Naive thymus-derived CD4-positive, alpha-beta T cell (primary cell): ENCODE results near the gene ZDHHC16. TPM values are rescaled to one million over a fixed set of nuclear protein-coding genes. Genes with fewer than 3 reads are reported as not detected.
A peak's percentile ranks its signal among the peaks of the same experiment; 100 is the strongest.

Source experiments
- ATAC-seq: fragments of 150-1000 bp; cut with Tn5 transposase; 2 replicates; pipeline ENCODE4 v1.10.0; 2021; ENCODE audit warnings: mild to moderate bottlenecking, moderate library complexity
- CTCF ChIA-PET: fragments of 350-600 bp; sonication (Branson Sonifier 250); formaldehyde crosslinking; loops from one replicate; lab custom pipeline; 2021; ENCODE audit warnings: antibody characterized with exemption; lab: Charles Lee
- POLR2A ChIA-PET: fragments of 350-600 bp; sonication (Branson Sonifier 250); formaldehyde crosslinking; loops from one replicate; lab custom pipeline; 2021; ENCODE audit warnings: antibody characterized with exemption, inconsistent platforms; lab: Charles Lee
- DNase-seq, 9 donors: peaks; one replicate each; pipeline versions ENCODE4 v3.0.0 to v3.0.0-alpha.2; 2020 to 2022; ENCODE audit warnings: mixed read lengths in 1 of 9
- H3K27ac ChIP-seq: one replicate; pipeline ENCODE4 v1.7.0; 2013; ENCODE audit warnings: mild to moderate bottlenecking, low read depth, low read length, moderate library complexity
- H3K27me3 ChIP-seq, 2 donors: one replicate each; pipeline ENCODE4 v1.7.0; 2013; ENCODE audit warnings: low read length in 2 of 2, mild to moderate bottlenecking in 2 of 2, moderate library complexity in 2 of 2; ENCODE audit not compliant: control insufficient read depth in 2 of 2, insufficient read depth in 2 of 2
- H3K36me3 ChIP-seq, 3 experiments: 1 replicate in 2 of 3; 2 replicates in 1 of 3; pipeline ENCODE4 v1.7.0; 2013; ENCODE audit warnings: low read length in 3 of 3, mild to moderate bottlenecking in 3 of 3, moderate library complexity in 1 of 3; ENCODE audit not compliant: insufficient read depth in 3 of 3, control insufficient read depth in 2 of 3
- H3K4me1 ChIP-seq, 2 donors: one replicate each; pipeline ENCODE4 v1.7.0; 2013; ENCODE audit warnings: low read length in 2 of 2, mild to moderate bottlenecking in 2 of 2, moderate library complexity in 1 of 2; ENCODE audit not compliant: control insufficient read depth in 2 of 2, insufficient read depth in 2 of 2
- H3K4me3 ChIP-seq: 2 replicates; pipeline ENCODE4 v1.7.0; 2013; ENCODE audit warnings: mild to moderate bottlenecking, low read length
- H3K9me3 ChIP-seq, 3 experiments: 1 replicate in 2 of 3; 2 replicates in 1 of 3; pipeline ENCODE4 v1.7.0; 2013; ENCODE audit warnings: low read length in 3 of 3; ENCODE audit not compliant: control insufficient read depth in 2 of 3
- H3K27ac Mint-ChIP-seq, 9 donors: one replicate each; pipeline ENCODE4 v1.8.0; 2020 to 2022; ENCODE audit warnings: mixed read lengths in 9 of 9, mild to moderate bottlenecking in 8 of 9, moderate library complexity in 5 of 9, inconsistent platforms in 2 of 9
- H3K27me3 Mint-ChIP-seq, 5 donors: one replicate each; pipeline ENCODE4 v1.8.0; 2021 to 2022; ENCODE audit warnings: mixed read lengths in 5 of 5, mild to moderate bottlenecking in 1 of 5
- H3K36me3 Mint-ChIP-seq, 5 donors: one replicate each; pipeline ENCODE4 v1.8.0; 2020 to 2022; ENCODE audit warnings: mixed read lengths in 5 of 5, mild to moderate bottlenecking in 3 of 5, inconsistent platforms in 1 of 5
- H3K4me1 Mint-ChIP-seq, 7 donors: one replicate each; pipeline ENCODE4 v1.8.0; 2020 to 2022; ENCODE audit warnings: mixed read lengths in 7 of 7, mild to moderate bottlenecking in 3 of 7, inconsistent platforms in 1 of 7
- H3K4me3 Mint-ChIP-seq, 10 donors: one replicate each; pipeline ENCODE4 v1.8.0; 2020 to 2022; ENCODE audit warnings: mild to moderate bottlenecking in 10 of 10, mixed read lengths in 10 of 10, moderate library complexity in 6 of 10, inconsistent platforms in 2 of 10
- H3K9me3 Mint-ChIP-seq, 11 donors: one replicate each; pipeline ENCODE4 v1.8.0; 2020 to 2022; ENCODE audit warnings: mixed read lengths in 11 of 11, mild to moderate bottlenecking in 4 of 11, inconsistent platforms in 1 of 11, moderate library complexity in 1 of 11
- intact Hi-C, 2 donors: fragments of 100-400 bp; cut with micrococcal nuclease; formaldehyde crosslinking; loops; one replicate each; pipeline ENCODE4 v1.15.1; 2023
- polyA plus RNA-seq, 2 donors: library from polyadenylated mRNA; unstranded; fragments of 300-500 nt; fragmentation: Illumina TruSeq; gene quantifications; one replicate each; pipeline ENCODE4 v1.2.3, GENCODE V29; 2021
- total RNA-seq, 6 experiments: library from RNA in 5 of 6; stranded (reverse) in 5 of 6; gene quantifications; 1 replicate in 5 of 6; 2 replicates in 1 of 6; pipeline ENCODE4 v1.2.3 and lab custom pipeline; 2021 to 2026

Gene ZDHHC16
- total and polyA plus RNA-seq, 7 experiments from 2014 or later, result 13.2 to 38.8 (median 26.8) TPM

GRCh38 chr10:97497572-97498075 is 51.6 kb downstream of the ZDHHC16 start:
- peak overlapping the region; percentile 85 to 99 (median 98) for H3K4me3 Mint-ChIP-seq
- peak; percentile 22 to 79 (median 51) for DNase-seq
- H3K9me3 ChIP-seq, result no peaks in the 10 kb centered on the region
- peaks cover 0 to 11% (median 0%) of the 10 kb centered on the region in 3 experiments for H3K36me3 ChIP-seq
- H3K4me3 ChIP-seq, result peak overlapping the region; percentile 96
- H3K27ac Mint-ChIP-seq, result peak overlapping the region; percentile 94 to 98 (median 97)
- no peak for ATAC-seq
- H3K27me3 Mint-ChIP-seq, result peaks cover 0 to 30% (median 20%) of the 10 kb centered on the region in 5 donors
- CTCF ChIA-PET, result no interaction called here
- H3K27me3 ChIP-seq, result no peaks in the 10 kb centered on the region
- peak overlapping the region; percentile 81 for H3K27ac ChIP-seq
- peaks cover 28 to 69% (median 55%) of the 10 kb centered on the region in 7 donors for H3K4me1 Mint-ChIP-seq
- no peaks in the 10 kb centered on the region for H3K9me3 Mint-ChIP-seq
- H3K36me3 Mint-ChIP-seq, result peaks cover 0 to 2% (median 0%) of the 10 kb centered on the region in 5 donors
- intact Hi-C loops, result loop anchor here (1.0 to 10.0 kb wide), 22 partner anchors 15 to 911 kb away; partner anchors contain the start of genes ARHGAP19 (in 2 of the 2), AVPI1 (in 2 of the 2), EXOSC1 (in 2 of the 2) and FRAT2 (in 2 of the 2)
- H3K4me1 ChIP-seq, result peaks cover 20 to 41% of the 10 kb centered on the region in 2 donors
- POLR2A ChIA-PET, result no interaction called here

- ChIA-PET CTCF (no interaction called here), POLR2A (no interaction called here)
- Mint-ChIP-seq H3K4me1 (peaks cover 28 to 65% (median 49%) of the 10 kb centered on the region in 7 donors), H3K27ac (peak within 1 kb of the TSS; percentile 94 to 98 (median 97)), H3K9me3 (no peaks in the 10 kb centered on the region), H3K36me3 (peaks cover 0 to 2% (median 0%) of the 10 kb centered on the region in 5 donors), H3K27me3 (peaks cover 0 to 34% (median 21%) of the 10 kb centered on the region in 5 donors), H3K4me3 (peak within 1 kb of the TSS; percentile 85 to 99 (median 98))
- Histone ChIP-seq H3K27ac (peak within 1 kb of the TSS; percentile 81), H3K9me3 (no peaks in the 10 kb centered on the region), H3K36me3 (peaks cover 0 to 6% (median 0%) of the 10 kb centered on the region in 3 experiments), H3K27me3 (no peaks in the 10 kb centered on the region), H3K4me3 (peak within 1 kb of the TSS; percentile 96), H3K4me1 (peaks cover 20 to 41% of the 10 kb centered on the region in 2 donors)
- peak; percentile 89 for ATAC-seq
- DNase-seq, result peak; percentile 99 to 100 (median 100)
- intact Hi-C loops, result loop anchor here (1.0 to 10.0 kb wide), 22 partner anchors 15 to 911 kb away; partner anchors contain the start of genes ARHGAP19 (in 2 of the 2), AVPI1 (in 2 of the 2), EXOSC1 (in 2 of the 2) and FRAT2 (in 2 of the 2)
These were observed 52.3 kb downstream of the ZDHHC16 start, which contains the start of gene MMS19 for GRCh38 chr10:97498076-97498840. MMS19 (minus strand) TSS chr10:97498422; CDS start chr10:97498384, 38 bp downstream.

DNA sequence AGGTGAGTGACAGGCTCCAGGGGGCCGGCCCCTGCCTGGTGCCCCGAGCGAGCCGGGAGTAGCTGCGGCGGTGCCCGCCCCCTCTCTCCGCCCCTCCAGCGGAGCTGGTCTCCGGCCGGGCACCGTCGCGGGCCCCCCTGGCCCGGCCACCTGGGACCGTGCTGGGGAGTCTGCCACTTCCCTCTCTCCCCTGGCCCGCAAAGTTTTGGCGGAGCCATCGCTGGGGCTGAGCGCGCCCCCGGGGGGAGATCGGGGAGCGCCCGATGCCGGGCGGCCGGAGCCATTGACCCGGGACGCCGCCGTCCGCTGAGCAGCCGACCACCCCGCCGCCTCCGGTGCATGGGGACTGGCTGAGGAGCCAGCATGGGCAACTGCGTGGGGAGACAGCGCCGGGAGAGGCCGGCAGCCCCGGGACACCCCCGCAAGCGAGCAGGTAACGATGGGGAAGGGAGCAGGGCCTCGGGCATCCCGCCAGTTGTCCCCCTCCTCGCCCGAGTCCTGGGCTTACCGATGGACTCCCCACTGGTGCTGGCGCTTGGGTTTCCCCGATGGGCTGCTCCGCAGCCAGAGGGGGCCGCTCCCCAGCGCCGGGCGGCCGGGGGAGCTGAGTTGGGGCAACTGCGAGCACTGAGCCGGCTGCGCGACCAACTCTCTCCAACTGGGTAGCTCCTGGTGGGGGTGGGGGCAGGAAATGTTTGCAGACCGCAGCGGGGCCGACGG is 53.0 kb downstream of the ZDHHC16 start, which contains the start of gene UBTD1:
Gene UBTD1, plus strand, starts transcription at position 84 of the 720 bp plus-strand sequence. Its CDS starts 280 bp downstream, at position 364.
- H3K27me3 ChIP-seq, result no peaks in the 10 kb centered on the region
- no peak for ATAC-seq
- CTCF ChIA-PET, result interaction anchor here (1.0 to 1.4 kb wide), 2 partner anchors 44 to 55 kb away, joined by 3 read pairs; no protein-coding TSS in a partner anchor

DNA sequence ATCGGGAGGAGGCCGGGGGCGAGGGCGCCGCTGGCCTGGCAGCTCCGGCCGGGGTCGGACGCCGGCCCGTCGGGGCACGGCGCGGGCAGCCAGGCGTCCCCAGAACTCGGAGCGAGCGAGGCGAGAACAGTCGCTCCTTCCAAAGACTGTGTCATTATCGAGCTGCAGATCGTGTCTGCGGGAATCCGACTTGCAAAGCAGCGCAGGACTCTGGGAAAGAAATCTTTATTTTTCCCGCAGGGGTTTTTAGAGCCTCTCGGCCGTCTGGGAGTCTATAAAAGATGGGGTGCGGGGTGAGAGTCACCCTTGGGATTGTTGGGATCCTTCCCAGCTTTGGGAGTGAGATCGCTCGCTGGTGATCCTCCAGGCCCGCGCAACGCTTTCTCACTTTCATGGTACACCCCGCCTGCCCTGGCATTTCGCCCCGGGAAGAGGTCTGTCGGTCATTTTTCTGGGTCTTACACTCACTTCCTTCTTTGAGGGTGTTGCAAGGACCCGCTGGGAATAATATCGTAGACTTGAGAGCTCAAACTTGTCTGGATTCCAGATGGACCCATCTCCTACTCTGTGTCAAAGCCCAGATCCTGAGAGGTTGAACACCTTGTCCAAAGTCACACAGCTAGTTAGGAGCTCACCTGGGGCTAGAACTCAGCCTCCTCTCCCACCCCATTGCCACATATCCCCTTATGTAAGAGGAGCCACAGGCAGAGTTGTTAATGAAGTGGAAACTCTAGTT is 53.8 kb downstream of the ZDHHC16 start:
- H3K27me3 Mint-ChIP-seq, result peaks cover 0 to 36% (median 21%) of the 10 kb centered on the region in 5 donors
- Histone ChIP-seq H3K36me3 (peaks cover 0 to 5% (median 0%) of the 10 kb centered on the region in 3 experiments), H3K27ac (peak overlapping the region; percentile 81), H3K9me3 (no peaks in the 10 kb centered on the region), H3K4me1 (peaks cover 20 to 38% of the 10 kb centered on the region in 2 donors), H3K27me3 (no peaks in the 10 kb centered on the region), H3K4me3 (peak overlapping the region; percentile 96)
- H3K9me3 Mint-ChIP-seq, result no peaks in the 10 kb centered on the region
- peak overlapping the region in 4 of 9 donors; percentile 15 to 63 (median 30) for H3K27ac Mint-ChIP-seq
- H3K36me3 Mint-ChIP-seq, result no peaks in the 10 kb centered on the region
- H3K4me1 Mint-ChIP-seq, result peaks cover 24 to 50% (median 38%) of the 10 kb centered on the region in 7 donors
- DNase-seq, result peak in 1 of 9 donors; percentile 21
- no peak for ATAC-seq
- CTCF ChIA-PET, result interaction anchor here (0.5 to 1.4 kb wide), 3 partner anchors 33 to 54 kb away, joined by 3 read pairs; no protein-coding TSS in a partner anchor
- POLR2A ChIA-PET, result interaction anchor here (0.6 to 1.5 kb wide), 2 partner anchors 55 to 178 kb away, joined by 3 to 4 read pairs; no protein-coding TSS in a partner anchor
- H3K4me3 Mint-ChIP-seq, result peak overlapping the region; percentile 31 to 98 (median 70)
- intact Hi-C loops, result loop anchor here (2.0 to 10.0 kb wide), 9 partner anchors 17 to 913 kb away; partner anchors contain the start of genes LCOR (in 2 of the 2), FRAT2 (in 1 of the 2), R3HCC1L (in 1 of the 2) and TM9SF3 (in 1 of the 2)

More for the DNA sequence above, 53.0 kb downstream of the ZDHHC16 start, which contains the start of gene UBTD1:
- peaks cover 0 to 5% (median 0%) of the 10 kb centered on the region in 3 experiments for H3K36me3 ChIP-seq
- no peaks in the 10 kb centered on the region for H3K9me3 Mint-ChIP-seq
- peaks cover 20 to 41% of the 10 kb centered on the region in 2 donors for H3K4me1 ChIP-seq
- no peaks in the 10 kb centered on the region for H3K9me3 ChIP-seq
- peak within 1 kb of the TSS; percentile 85 to 99 (median 98) for H3K4me3 Mint-ChIP-seq
- H3K27ac Mint-ChIP-seq, result peak within 1 kb of the TSS; percentile 94 to 98 (median 97)
- intact Hi-C loops, result loop anchor here (1.0 to 10.0 kb wide), 22 partner anchors 16 to 912 kb away; partner anchors contain the start of genes ARHGAP19 (in 2 of the 2), AVPI1 (in 2 of the 2), EXOSC1 (in 2 of the 2) and FRAT2 (in 2 of the 2)
- peak in 7 of 9 donors; percentile 19 to 45 (median 31) for DNase-seq
- POLR2A ChIA-PET, result interaction anchor here (1.5 kb wide), 1 partner anchor 177 kb away, joined by 4 read pairs; no protein-coding TSS in a partner anchor
- H3K4me3 ChIP-seq, result peak within 1 kb of the TSS; percentile 96
- peaks cover 28 to 58% (median 46%) of the 10 kb centered on the region in 7 donors for H3K4me1 Mint-ChIP-seq
- H3K36me3 Mint-ChIP-seq, result peaks cover 0 to under 1% (median 0%) of the 10 kb centered on the region in 5 donors
- peak within 1 kb of the TSS; percentile 81 for H3K27ac ChIP-seq
- H3K27me3 Mint-ChIP-seq, result peaks cover 0 to 36% (median 21%) of the 10 kb centered on the region in 5 donors

GRCh38 chr10:97500297-97500575 is 54.3 kb downstream of the ZDHHC16 start:
- POLR2A ChIA-PET, result interaction anchor here (0.6 to 1.5 kb wide), 2 partner anchors 55 to 179 kb away, joined by 3 to 4 read pairs; no protein-coding TSS in a partner anchor
- intact Hi-C loops, result no loop called here
- Mint-ChIP-seq H3K36me3 (no peaks in the 10 kb centered on the region), H3K27me3 (peaks cover 0 to 36% (median 21%) of the 10 kb centered on the region in 5 donors), H3K9me3 (no peaks in the 10 kb centered on the region), H3K4me1 (peaks cover 19 to 45% (median 33%) of the 10 kb centered on the region in 7 donors), H3K27ac (peak overlapping the region in 4 of 9 donors; percentile 15 to 63 (median 24)), H3K4me3 (peak overlapping the region; percentile 7 to 98 (median 66))
- ATAC-seq (no peak), DNase-seq (no peak)
- H3K36me3 ChIP-seq, result peaks cover 0 to 5% (median 0%) of the 10 kb centered on the region in 3 experiments
- H3K27ac ChIP-seq, result no peak overlapping the region
- CTCF ChIA-PET, result interaction anchor here (1.0 to 1.4 kb wide), 2 partner anchors 43 to 54 kb away, joined by 3 read pairs; no protein-coding TSS in a partner anchor
- H3K4me3 ChIP-seq, result no peak overlapping the region
- peaks cover 18 to 33% of the 10 kb centered on the region in 2 donors for H3K4me1 ChIP-seq
- no peaks in the 10 kb centered on the region for H3K27me3 ChIP-seq
- no peaks in the 10 kb centered on the region for H3K9me3 ChIP-seq
